ENCODE data around the gene VARS1.

VARS1 gene

DNA sequence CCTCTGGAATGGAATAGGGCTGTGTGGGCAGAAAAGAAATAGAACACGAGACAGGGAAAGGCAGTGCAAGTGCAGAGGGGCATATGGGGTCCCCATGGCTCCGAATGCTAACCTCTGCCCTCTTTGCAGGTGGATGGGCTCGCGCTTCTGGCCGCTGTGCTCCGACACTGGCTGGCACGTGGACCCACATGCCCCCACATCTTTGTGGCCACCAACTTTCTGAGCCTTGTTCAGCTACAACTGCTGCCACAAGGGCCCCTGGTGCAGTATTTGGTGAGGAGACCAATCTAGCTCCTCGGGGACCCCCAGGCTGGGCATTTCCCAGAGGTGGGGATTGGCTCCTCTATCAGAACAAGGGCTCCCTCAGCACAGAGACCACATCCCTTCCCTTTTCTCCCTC lies 34.2 kb downstream of the VARS1 start:
- no peak for DNase-seq
- intact Hi-C loops (cut with DNase I): no loop called here

GRCh38 chr6:31760790-31761189 lies 34.8 kb downstream of the VARS1 start:
- DNase-seq: no peak
- intact Hi-C loops (cut with DNase I): no loop called here

DNA sequence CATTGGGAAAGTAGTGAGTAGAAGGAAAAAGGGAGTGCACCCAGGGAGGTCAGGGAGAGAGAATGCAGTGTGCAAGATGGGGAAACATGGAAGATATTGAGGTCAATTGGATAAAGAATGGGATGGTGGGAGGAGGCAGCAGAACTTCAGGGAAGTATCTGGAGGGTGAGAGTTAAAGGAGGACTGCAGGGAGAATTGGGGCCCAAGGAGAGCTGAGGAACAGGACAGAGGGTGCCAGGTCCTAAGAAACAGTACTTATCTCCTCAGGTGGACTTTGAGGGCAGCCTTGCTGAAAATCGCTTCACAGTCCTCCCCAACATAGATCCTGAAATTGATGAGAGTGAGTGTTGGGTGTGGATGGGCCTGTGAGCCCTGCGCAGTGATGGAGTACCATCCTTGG lies 37.3 kb downstream of the VARS1 start:
- DNase-seq: no peak
- intact Hi-C loops (cut with DNase I): no loop called here

- DNase-seq: no peak
- intact Hi-C loops (cut with DNase I): no loop called here
Observed at GRCh38 chr6:31752739-31753319, 42.7 kb downstream of the VARS1 start.

GRCh38 chr6:31750411-31751022 lies 45.0 kb downstream of the VARS1 start:
- no peak for DNase-seq
- intact Hi-C loops (cut with DNase I): no loop called here

DNA sequence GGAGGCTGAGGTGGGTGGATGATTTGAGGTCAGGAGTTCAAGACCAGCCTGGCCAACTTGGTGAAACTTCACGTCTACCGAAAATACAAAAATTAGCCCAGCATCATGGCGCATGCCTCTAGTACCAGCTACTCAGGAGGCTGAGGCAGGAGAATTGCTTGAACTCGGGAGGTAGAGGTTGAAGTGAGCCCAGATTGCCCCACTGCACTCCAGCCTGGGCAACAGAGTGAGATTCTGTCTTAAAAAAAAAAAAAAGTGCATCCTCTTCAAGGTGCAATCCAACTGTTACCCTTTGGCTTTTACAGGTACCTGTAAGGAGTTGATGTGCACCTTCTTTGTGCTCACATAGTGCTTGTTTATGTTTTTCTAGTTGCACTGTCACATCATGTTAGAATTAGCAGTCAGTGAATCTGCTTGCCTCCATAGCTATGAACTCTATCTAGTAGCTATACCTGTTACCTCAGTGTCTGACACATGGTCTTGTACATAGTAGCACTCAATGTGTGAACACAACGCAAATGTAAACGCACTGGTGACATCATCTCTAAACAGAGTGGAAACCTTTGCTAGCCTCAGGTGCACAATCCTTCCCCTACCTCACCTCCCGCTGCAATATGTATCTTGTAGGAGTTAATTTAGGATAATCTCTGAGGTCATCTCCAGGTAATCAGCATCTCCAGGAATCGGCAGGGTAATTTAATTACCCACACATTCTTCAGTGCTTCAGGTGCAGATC lies 46.1 kb downstream of the VARS1 start:
- DNase-seq: no peak
- intact Hi-C loops (cut with DNase I): no loop called here

All from head of caudate nucleus (tissue), 42 donors.